T1000 (cell line): ENCODE results near the gene GK2.

Experiments
- DNase-seq: peaks from one replicate; lab custom pipeline; 2025; ENCODE audit warnings: mixed read lengths; lab: John Stamatoyannopoulos, UW

GK2 gene

DNA sequence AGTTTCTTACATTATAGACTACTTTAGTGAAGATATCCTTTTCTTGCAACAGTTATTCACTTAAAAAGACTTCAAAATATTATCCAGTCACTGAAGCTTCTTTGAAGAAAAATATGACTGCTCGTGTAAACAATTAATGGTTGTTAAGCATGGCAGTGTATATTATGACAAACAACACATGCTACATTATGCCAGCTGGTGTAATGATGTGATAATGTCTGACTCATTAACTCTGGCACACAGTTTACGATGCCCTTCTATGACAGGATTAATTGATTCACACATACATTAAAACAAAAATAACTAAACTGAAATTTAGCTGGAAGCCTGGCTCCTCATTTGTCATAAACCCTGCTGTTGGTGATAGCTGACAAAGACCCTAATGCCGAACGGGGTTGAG, 22.4 kb downstream of the GK2 start:
- no peak for DNase-seq

DNA sequence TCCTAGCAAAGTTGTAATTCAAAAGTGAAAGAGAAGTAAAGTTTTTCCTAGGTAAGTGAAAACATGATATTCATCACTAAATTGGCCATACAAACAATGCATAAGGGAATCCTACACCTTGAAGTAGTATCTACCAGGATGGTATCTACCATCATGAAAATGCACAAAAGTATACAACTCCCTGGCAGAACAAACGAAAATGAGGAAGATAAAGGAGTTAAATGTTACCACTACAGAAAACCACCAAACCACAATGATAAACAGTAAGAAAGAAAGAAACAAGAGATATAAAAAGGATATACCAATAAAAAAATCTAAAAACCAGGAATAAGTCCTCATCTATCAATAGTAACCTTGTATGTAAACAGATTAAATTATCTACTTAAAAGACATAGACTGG, 26.9 kb downstream of the GK2 start:
- DNase-seq, result no peak

DNA sequence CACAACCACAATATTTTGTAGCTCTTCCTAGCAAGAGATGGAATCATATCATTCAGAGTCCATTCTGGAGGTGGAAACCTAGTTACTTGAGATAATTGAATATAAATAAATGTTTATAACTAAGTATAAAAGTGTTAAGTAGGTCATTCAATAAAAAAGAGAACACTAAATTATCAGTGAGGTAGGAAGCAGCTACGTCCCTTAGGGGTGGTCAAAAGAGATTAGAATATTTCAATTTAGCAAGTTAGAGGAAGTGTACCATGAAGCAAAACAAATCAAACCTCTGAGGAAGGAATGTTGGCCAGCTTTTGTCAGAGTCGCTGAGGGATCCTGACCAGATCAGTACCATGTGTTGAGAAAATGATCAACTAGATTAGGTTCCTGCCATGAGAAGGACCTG, 38.0 kb downstream of the GK2 start:
- no peak for DNase-seq

DNA sequence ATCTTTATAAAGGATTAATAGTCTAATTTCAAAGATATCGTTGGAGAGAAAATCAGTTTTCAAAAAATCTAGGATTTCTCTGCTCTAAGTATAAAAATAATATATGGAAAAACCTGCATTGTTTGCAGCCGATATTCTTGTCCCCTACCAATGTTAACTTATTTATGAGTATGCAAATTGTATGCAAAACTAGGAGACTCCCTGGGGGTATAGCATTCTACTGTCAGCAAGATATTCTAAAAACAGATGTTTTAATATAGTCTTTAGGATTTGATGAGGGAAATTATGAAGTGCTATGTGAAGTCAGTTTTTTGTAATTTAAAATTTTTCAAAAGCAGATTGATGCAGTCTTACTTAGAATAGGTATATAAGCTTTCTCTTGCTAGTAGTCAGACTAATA, 40.9 kb downstream of the GK2 start:
- DNase-seq, result no peak

DNA sequence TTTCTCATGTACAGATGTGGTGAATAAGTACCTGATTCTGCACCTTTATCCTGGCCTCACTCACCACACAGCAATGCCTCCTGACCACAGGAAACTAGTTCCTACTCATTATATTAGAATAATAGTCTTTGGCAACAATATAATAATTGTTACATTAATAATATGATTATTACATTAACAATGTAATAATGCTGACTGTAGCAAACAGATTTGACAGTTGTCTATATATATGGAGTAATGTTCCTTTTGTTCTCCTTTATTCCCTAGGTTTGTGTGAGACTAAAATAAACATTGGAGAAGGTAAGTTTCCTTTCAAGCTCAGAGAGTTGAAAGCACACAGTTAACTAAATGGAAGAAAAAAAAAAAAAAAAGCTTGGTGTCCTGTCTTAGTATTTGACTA, 41.6 kb downstream of the GK2 start:
- no peak for DNase-seq

DNA sequence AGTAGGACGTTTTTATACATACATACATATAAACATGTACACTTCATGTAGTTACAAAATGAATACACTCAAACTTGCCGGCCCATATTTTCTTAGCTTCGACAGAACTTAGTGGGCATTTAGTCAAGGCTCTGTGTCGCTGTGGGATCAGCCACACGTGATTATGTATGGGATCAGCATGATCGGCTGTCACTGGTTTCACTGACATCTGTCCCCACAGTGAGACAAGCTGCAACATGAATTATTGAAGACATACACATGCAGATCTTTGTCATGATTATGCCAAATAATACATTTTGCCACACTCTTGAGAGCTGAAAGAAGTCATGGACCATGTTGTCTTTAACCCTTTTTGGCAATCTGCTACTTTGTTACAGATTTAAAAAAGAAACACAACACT, 44.0 kb downstream of the GK2 start:
- DNase-seq, result no peak

DNA sequence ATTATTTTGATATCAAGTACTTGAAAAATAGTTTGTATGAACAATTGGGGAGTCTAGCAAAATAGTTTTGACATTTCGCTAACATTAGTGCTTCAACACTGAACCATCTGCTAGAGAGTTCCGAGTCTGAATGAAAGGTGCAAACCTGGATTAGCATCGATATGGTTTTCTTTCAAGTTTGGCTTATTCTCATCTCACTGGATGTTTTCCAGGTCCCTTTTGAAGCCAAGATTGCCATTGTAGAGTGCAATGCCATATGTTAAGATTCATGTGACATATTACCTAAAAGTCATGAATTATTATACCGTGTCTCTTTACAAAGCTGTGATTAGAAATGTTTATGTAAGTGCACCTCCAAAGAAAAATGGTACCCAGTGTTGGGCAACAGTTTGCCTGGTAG, 45.4 kb downstream of the GK2 start:
- no peak for DNase-seq

DNA sequence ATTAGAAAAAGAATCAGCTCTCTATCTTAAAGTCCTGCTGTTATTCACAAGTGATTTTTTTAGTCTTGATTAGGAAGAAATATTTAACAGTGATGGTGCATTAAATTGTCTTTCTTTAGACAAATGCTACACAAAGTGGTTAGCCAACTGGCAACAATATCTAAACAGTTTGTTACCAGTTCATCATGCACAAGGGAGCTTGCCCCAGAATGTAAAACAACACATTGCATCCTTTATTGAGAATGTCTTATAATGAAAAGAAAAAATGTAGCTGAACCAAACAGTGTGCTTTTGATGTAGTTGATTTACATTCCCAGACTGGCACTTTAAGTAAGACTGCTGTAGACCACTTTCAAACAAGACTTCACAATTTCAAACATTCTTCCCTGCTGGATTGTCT, 48.0 kb downstream of the GK2 start:
- no peak for DNase-seq

DNA sequence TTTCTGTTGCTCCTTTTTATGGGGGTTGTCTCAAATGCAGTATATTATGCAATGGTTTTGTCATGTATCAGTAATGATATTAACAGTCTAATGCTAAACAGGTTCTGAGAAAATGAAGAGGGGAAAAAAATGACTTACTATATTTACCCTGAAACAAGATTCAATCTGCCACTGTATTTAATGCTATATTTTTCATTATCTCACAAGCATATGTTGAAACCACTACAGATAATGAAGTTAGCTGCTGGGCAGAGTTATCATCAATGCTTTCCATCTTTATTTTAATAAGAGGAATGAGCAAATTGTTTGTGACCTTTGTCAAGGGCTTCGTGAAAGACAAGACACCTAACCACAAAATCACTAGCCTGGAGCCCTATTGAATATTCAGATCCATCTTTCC, 49.6 kb downstream of the GK2 start:
- no peak for DNase-seq

DNA sequence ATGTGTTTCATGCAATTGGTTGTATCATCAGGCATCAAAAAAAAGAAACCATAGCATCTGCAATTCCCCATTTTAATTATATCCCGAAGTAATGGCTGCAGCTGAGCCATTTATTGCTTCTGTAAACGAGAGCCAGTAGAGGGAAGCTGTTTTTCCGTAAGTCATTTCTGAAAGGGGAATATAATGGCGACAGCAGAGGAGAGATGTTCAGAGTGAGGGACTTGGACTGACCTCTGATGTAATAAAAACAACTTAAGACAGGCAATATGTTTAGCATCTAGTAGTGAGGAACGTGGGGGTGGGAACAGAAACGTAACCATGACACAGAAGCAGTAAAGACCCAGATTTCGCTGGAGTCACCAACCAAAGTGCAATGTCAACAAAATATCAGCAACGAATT, 50.7 kb downstream of the GK2 start:
- no peak for DNase-seq
